ENCODE data around the gene TRIP12. TPM values are rescaled to one million over a fixed set of nuclear protein-coding genes. Genes with fewer than 3 reads are reported as not detected.

TRIP12 gene
- total and polyA plus RNA-seq, 2 donors (not counting 3 experiments of a cell fraction or from before 2014, with no cell fraction given): 53.8 to 278 TPM

GRCh38 chr2:229945975-229946374 lies 24.2 kb upstream of the TRIP12 start:
- H3K9me3 ChIP-seq (replicated peaks; ENCODE audit: control insufficient read depth, insufficient read depth, low read length): no peaks in the 10 kb centered on the region
- no peaks in the 10 kb centered on the region for H3K27me3 ChIP-seq (ENCODE audit: control insufficient read depth in 2 of 2, insufficient read depth in 2 of 2, low read length in 2 of 2)
- no peaks in the 10 kb centered on the region for H4K20me1 ChIP-seq (replicated peaks; ENCODE audit: control insufficient read depth, extremely low read depth, insufficient read depth, low read length)
- no peak overlapping the region for H3K9ac ChIP-seq (replicated peaks; ENCODE audit: extremely low read depth, insufficient read depth, low read length)
- no peaks in the 10 kb centered on the region for H3K79me2 ChIP-seq (ENCODE audit: control insufficient read depth, insufficient read depth, low read length)
- DNase-seq (ENCODE audit: low read depth, low spot score) (no peak), FAIRE-seq (no peak)
- BruUV-seq (replicated peaks): no TSS peak
- no peak overlapping the region for H3K4me3 ChIP-seq (replicated peaks in 1 of 3; ENCODE audit: insufficient read depth in 1 of 3, low read depth in 1 of 3, low read length in 3 of 3)
- H3K27ac ChIP-seq (ENCODE audit: insufficient read depth, low read depth, low read length): no peak overlapping the region
- CTCF ChIA-PET: interaction anchor here (1.1 kb wide), 1 partner anchor 14 kb away, joined by 4 read pairs; no protein-coding TSS in a partner anchor
- H2AFZ ChIP-seq (ENCODE audit: low read depth, low read length): no peak overlapping the region
- POLR2A ChIA-PET: no interaction called here
- peaks cover 3% of the 10 kb centered on the region for H3K4me1 ChIP-seq (ENCODE audit: control insufficient read depth, extremely low read depth, insufficient read depth, low read length)
- H3K4me2 ChIP-seq (ENCODE audit: insufficient read depth, low read length): no peak overlapping the region
- intact Hi-C loops (cut with micrococcal nuclease): no loop called here
- dilution Hi-C loops (cut with MboI; ENCODE audit: extremely low pct_ligation_motif_present, low sequenced_read_pairs): no loop called here
- H3K36me3 ChIP-seq (ENCODE audit: control insufficient read depth in 2 of 2, extremely low read depth in 1 of 2, insufficient read depth in 2 of 2, low read length in 2 of 2): no peaks in the 10 kb centered on the region
- H3K9me1 ChIP-seq (replicated peaks; ENCODE audit: control insufficient read depth, extremely low read depth, insufficient read depth, low read length): no peaks in the 10 kb centered on the region
- no peak for TF ChIP-seq POLR2AphosphoS5 (IDR thresholded peaks at IDR 0.05; ENCODE audit: insufficient read depth, low read depth, low read length)
- no peak for TF ChIP-seq POLR2A (IDR thresholded peaks at IDR 0.05; ENCODE audit: low read depth, low read length)
- TF ChIP-seq, protein P1, sequence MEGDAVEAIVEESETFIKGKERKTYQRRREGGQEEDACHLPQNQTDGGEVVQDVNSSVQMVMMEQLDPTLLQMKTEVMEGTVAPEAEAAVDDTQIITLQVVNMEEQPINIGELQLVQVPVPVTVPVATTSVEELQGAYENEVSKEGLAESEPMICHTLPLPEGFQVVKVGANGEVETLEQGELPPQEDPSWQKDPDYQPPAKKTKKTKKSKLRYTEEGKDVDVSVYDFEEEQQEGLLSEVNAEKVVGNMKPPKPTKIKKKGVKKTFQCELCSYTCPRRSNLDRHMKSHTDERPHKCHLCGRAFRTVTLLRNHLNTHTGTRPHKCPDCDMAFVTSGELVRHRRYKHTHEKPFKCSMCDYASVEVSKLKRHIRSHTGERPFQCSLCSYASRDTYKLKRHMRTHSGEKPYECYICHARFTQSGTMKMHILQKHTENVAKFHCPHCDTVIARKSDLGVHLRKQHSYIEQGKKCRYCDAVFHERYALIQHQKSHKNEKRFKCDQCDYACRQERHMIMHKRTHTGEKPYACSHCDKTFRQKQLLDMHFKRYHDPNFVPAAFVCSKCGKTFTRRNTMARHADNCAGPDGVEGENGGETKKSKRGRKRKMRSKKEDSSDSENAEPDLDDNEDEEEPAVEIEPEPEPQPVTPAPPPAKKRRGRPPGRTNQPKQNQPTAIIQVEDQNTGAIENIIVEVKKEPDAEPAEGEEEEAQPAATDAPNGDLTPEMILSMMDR (IDR thresholded peaks at IDR 0.05; ENCODE audit: extremely low read depth in 1 of 2, insufficient read depth in 1 of 2, low read depth in 1 of 2, low read length in 2 of 2): no peak
- TF ChIP-seq MYC (IDR thresholded peaks at IDR 0.05; ENCODE audit: low read depth, low read length): no peak
- TF ChIP-seq FOS (IDR thresholded peaks at IDR 0.05; ENCODE audit: borderline replicate concordance, insufficient read depth, low read length): no peak
- TF ChIP-seq EZH2 (IDR thresholded peaks at IDR 0.05; ENCODE audit: borderline replicate concordance, low read depth, low read length, severe bottlenecking): no peak
- no peak for TF ChIP-seq MAX (IDR thresholded peaks at IDR 0.05; ENCODE audit: insufficient read depth, insufficient read length)
- TF ChIP-seq JUN (IDR thresholded peaks at IDR 0.05; ENCODE audit: borderline replicate concordance, insufficient read depth, insufficient read length, low read depth): no peak
- no peak for TF ChIP-seq GATA2 (IDR thresholded peaks at IDR 0.05; ENCODE audit: insufficient read depth, insufficient read length, low read depth, low read length)
